Measurements from ENCODE around the gene C9orf152. TPM values are rescaled to one million over a fixed set of nuclear protein-coding genes. Genes with fewer than 3 reads are reported as not detected.

C9orf152 gene, protein sequence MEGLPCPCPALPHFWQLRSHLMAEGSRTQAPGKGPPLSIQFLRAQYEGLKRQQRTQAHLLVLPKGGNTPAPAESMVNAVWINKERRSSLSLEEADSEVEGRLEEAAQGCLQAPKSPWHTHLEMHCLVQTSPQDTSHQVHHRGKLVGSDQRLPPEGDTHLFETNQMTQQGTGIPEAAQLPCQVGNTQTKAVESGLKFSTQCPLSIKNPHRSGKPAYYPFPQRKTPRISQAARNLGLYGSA
- not detected in 2 replicates for total RNA-seq

DNA sequence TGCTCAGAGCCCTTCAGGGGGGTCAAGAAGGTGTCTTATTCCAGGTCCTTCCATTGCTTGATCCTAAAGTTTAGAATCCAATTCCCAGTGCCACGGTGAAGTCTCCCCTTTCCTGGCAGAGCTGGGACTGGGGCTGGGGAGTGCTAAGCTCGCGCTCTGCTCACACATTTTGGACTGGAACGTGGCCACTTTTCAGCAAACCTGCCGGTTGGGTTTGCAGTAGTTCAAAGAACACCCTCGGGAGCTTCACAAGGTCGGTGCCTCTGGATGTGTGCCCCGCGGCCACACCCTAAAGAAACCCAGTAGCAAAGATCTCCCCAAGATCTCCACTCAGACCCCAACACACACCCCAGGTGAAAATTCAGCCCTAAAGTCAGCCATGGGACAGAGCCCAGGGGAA is at the start of gene C9orf152:
C9orf152 (minus strand) TSS at position 129 of the 400 bp plus-strand sequence. CDS start 580 bp downstream, outside the sequence.

DNA sequence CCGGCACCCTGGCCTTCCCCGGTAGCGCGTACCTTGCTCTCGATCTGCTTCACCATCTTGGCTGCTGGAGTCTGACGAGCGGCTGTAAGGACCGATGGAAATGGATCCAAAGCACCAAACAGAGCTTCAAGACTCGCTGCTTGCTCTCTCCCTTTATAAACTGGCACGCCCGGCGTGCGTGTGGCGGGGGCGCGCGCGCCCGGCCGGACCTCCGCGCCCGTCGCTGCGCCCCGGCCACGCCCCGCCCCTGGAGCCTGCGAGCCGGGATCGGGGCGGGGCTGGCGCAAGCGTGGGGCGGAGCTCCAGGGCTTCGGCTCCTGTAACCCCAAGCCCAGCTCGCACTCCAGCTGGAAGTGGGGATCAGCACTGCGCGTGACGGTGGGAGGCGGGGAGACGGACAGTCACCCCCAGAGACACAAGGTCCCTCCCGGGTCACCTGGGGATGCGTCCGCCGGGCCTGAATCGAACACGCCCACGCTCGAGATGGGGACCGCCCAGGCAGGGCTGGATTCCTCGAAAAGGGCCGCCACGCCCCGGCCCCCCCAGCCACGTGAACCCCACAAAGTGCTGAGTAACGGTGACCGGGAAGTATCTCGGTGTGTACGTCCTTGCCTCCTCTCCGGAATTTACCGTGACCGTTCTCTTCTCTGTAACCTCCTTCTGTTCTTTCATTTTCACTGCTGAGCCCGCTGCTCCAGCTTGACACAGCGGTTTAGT is 48.6 kb upstream of the C9orf152 start, which contains the start of gene TXN:
TXN (minus strand) TSS at position 128 of the 717 bp plus-strand sequence; CDS start at position 56, 72 bp downstream.

Other genes with a start within 250 kb of the C9orf152 start
- gene TXN, start 48.3 kb upstream of the C9orf152 start, total RNA-seq = 271 and 357 TPM in 2 replicates
- gene TXNDC8, start 129.7 kb upstream of the C9orf152 start, total RNA-seq = not detected in 2 replicates

All from epithelial cell of umbilical artery (primary cell).